Mesodermal cell (in vitro differentiated cells): ENCODE data around the gene SMTN.
"Not testable (repeated sequence)": the region's sequence is repeated elsewhere in the genome, so short reads cannot be mapped to it uniquely, and the experiment has no call there.

Experiments used
- H3K27ac ChIP-seq: 2 replicates; pipeline ENCODE4 v1.7.0; 2013; ENCODE audit warnings: mild to moderate bottlenecking, low read depth, low read length, moderate library complexity; ENCODE audit not compliant: severe bottlenecking
- H3K36me3 ChIP-seq: 2 replicates; pipeline ENCODE4 v1.7.1; 2013; ENCODE audit warnings: mild to moderate bottlenecking, low read length, moderate library complexity; ENCODE audit not compliant: control insufficient read depth, insufficient read depth
- H3K4me1 ChIP-seq: one replicate; pipeline ENCODE4 v1.7.1; 2013; ENCODE audit warnings: mild to moderate bottlenecking, low read length; ENCODE audit not compliant: insufficient read depth, control insufficient read depth, poor library complexity, severe bottlenecking
- H3K4me3 ChIP-seq: 2 replicates; pipeline ENCODE4 v1.7.0; 2013; ENCODE audit warnings: low read length, control low read depth, mild to moderate bottlenecking; ENCODE audit not compliant: insufficient read depth, poor library complexity, severe bottlenecking; ENCODE audit errors: extremely low read depth
- H3K9me3 ChIP-seq: 2 replicates; pipeline ENCODE4 v1.7.1; 2013; ENCODE audit warnings: mild to moderate bottlenecking, low read length, moderate library complexity; ENCODE audit not compliant: control insufficient read depth
- WGBS, 2 experiments: methylation state at CpG; one replicate each; pipeline ENCODE4 v1.1.5; 2013; ENCODE audit warnings: missing lambda C conversion rate in 2 of 2; ENCODE audit not compliant: insufficient coverage in 2 of 2; 5-methylcytosine and 5-hydroxymethylcytosine counted together

SMTN gene

GRCh38 chr22:31049815-31050420 is 31.2 kb upstream of the SMTN start:
- peaks cover 8% of the 10 kb centered on the region for H3K9me3 ChIP-seq
- H3K4me1 ChIP-seq, result peaks cover 16% of the 10 kb centered on the region
- H3K4me3 ChIP-seq, result no peak overlapping the region
- peak overlapping the region; percentile 58 for H3K27ac ChIP-seq
- 75% methylated on average over 2 of the region's 3 CpGs; no CpG with 5 or more reads in 1 of the 2 experiments for WGBS, 2 experiments
- H3K36me3 ChIP-seq, result no peaks in the 10 kb centered on the region

DNA sequence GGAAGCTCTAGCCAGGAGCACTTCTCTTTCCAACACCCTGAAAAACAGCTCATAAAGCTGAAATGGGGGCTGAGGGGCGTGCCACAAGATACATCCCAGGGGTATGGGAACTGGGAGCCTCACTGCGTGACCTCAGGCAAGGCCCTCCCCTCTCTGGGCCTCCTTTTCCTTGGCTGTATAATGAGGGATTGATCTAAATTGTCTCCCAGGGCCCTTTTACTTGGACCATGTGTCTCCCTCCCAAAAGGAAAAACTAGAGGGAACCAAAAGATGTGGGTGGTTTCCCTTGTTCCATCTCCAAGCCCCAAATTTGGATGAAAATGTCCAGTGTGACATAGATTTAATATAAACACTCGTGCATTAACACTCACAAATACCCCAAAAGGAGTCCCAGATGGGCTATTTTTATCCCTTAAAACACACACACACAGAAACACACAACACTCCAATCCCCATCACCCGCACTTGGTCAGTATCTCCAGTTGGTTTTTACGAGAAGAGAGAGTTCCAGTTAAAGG is 25.9 kb upstream of the SMTN start:
- H3K27ac ChIP-seq, result peak overlapping the region; percentile 94
- 33 to 75% methylated on average over 1 to 2 of the region's 5 CpGs for WGBS, 2 experiments

GRCh38 chr22:31055635-31056159 is 25.4 kb upstream of the SMTN start:
- peaks cover 21% of the 10 kb centered on the region for H3K4me1 ChIP-seq
- no peaks in the 10 kb centered on the region for H3K9me3 ChIP-seq
- no peaks in the 10 kb centered on the region for H3K36me3 ChIP-seq
- H3K4me3 ChIP-seq, result no peak overlapping the region
- H3K27ac ChIP-seq, result peak overlapping the region; percentile 94
- 25 to 29% methylated on average over 8 to 10 of the region's 13 CpGs for WGBS, 2 experiments

More for the DNA sequence above, 25.9 kb upstream of the SMTN start:
- Histone ChIP-seq H3K4me3 (no peak overlapping the region), H3K9me3 (no peaks in the 10 kb centered on the region), H3K4me1 (peaks cover 21% of the 10 kb centered on the region), H3K36me3 (no peaks in the 10 kb centered on the region)

DNA sequence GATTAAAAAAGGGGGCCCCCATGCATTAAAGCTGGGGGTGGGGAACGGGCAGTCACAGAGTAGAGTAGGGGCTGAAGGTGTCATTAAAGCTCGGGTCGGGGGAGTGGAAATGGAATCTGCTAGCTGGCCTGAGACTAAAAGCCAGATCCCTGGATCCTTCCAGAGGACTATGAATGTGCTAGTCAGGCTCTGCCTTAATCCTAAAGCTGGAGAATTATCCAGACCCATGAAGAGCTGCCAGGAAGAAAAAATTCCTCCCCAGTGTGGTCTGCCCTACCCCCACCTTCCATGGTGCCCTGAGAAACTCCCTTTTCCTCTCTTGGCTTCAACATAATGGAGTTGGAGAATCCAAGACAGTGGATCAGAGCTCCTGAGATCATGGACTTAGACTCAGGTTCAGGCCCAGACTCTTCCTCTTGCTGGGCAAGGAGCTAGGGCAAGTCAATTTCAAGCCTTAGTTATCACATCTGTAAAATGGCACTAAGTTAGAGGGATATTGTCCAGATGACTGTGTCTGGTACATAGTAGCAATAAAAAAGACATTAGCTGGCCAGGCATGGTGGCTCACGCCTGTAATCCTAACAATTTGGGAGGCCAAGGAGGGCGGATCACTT is 24.0 kb upstream of the SMTN start:
- peak overlapping the region; percentile 63 for H3K27ac ChIP-seq
- 61 to 87% methylated on average over 3 to 5 of the region's 5 CpGs for WGBS, 2 experiments
- H3K36me3 ChIP-seq, result no peaks in the 10 kb centered on the region
- H3K9me3 ChIP-seq, result no peaks in the 10 kb centered on the region
- no peak overlapping the region for H3K4me3 ChIP-seq
- peaks cover 21% of the 10 kb centered on the region for H3K4me1 ChIP-seq

DNA sequence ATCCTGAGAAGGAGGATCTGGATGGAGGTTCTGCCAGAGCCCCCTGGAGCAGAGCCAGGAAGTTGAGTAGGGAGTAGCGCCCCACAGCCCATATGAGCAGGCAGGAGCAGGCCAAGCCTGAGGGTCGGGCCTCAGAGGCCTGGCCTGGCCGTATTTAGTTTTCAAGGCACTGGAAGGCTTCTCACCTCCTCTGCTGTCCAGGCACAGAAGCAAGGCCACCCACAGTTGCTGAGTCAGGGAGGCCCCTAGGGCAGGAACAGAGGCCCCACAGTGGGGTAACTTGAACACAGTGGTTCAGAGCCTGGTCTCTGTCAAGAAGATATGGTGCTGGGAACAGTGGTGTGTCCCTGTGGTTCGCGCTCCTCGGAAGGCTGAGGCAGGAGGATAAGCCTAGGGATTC is 21.5 kb upstream of the SMTN start:
- H3K9me3 ChIP-seq, H3K4me3 ChIP-seq, H3K36me3 ChIP-seq: not testable (repeated sequence)
- Histone ChIP-seq H3K27ac (peak overlapping the region; percentile 55), H3K4me1 (peaks cover 21% of the 10 kb centered on the region)
- WGBS, 2 experiments, result 98 to 99% methylated on average over 6 of the region's 6 CpGs

GRCh38 chr22:31062566-31063230 is 18.4 kb upstream of the SMTN start:
- Histone ChIP-seq H3K36me3 (no peaks in the 10 kb centered on the region), H3K4me1 (no peaks in the 10 kb centered on the region), H3K27ac (no peak overlapping the region), H3K9me3 (no peaks in the 10 kb centered on the region), H3K4me3 (no peak overlapping the region)
- 90% methylated on average over 2 of the region's 2 CpGs; no CpG with 5 or more reads in 1 of the 2 experiments for WGBS, 2 experiments

GRCh38 chr22:31064369-31064768 is 16.7 kb upstream of the SMTN start:
- Histone ChIP-seq H3K4me3 (no peak overlapping the region), H3K4me1 (no peaks in the 10 kb centered on the region), H3K36me3 (no peaks in the 10 kb centered on the region), H3K27ac (no peak overlapping the region), H3K9me3 (no peaks in the 10 kb centered on the region)
- WGBS, 2 experiments, result 71 to 100% methylated on average over 1 of the region's 6 CpGs

DNA sequence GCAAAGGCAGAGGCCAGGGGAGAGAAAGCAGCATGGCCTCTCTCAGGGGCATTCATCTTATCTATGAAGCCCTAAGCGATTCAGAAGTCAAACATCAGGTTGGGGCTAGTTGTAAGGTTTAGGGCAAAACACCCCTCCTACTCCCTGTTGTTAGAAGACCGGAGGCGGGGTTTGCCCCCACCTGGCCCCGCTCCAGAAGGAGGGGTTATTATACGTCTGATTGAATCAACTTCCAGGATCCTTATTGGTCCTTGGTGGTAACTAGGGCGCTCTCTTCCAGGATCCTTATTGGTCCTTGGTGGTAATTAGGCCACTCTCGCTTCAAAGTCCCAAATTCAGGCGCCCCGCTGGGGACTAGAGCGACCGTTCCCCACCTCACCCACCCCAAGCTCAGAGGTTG is 12.1 kb upstream of the SMTN start:
- Histone ChIP-seq H3K4me1 (peaks cover 4% of the 10 kb centered on the region), H3K36me3 (no peaks in the 10 kb centered on the region), H3K4me3 (no peak overlapping the region), H3K9me3 (no peaks in the 10 kb centered on the region), H3K27ac (no peak overlapping the region)
- 79 to 100% methylated on average over 2 to 4 of the region's 11 CpGs for WGBS, 2 experiments

GRCh38 chr22:31069691-31070314 is 11.3 kb upstream of the SMTN start:
- H3K4me1 ChIP-seq, H3K9me3 ChIP-seq, H3K4me3 ChIP-seq, H3K27ac ChIP-seq, H3K36me3 ChIP-seq: not testable (repeated sequence)
- WGBS, 2 experiments, result 88 to 99% methylated on average over 4 to 6 of the region's 6 CpGs

DNA sequence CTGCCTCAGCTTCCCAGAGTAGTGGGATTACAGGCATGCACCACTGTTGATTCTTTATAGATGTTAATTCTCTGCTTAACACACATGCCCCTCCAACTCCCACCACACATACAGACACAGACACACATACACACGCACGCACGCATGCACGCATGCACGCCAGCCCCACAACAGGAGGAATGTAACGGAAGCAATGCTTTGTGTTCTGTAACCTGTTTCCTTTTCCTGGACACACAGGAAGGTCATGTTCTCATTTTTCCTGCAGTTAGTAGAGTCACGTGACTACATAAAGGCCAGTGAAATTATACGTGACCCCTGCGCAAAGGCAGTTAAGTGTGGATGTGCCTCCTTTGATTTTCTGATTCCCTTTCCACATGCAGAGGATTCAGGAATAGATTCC is 8.0 kb upstream of the SMTN start:
- H3K27ac ChIP-seq, result not testable (repeated sequence)
- 94% methylated on average over 7 of the region's 9 CpGs; no CpG with 5 or more reads in 1 of the 2 experiments for WGBS, 2 experiments

More for the DNA sequence above, 8.0 kb upstream of the SMTN start:
- not testable (repeated sequence) for H3K4me3 ChIP-seq, H3K4me1 ChIP-seq, H3K9me3 ChIP-seq, H3K36me3 ChIP-seq
